Stimulated activated CD4-positive, alpha-beta T cell treated with anti-CD3 and anti-CD28 coated beads, Interleukin-4, amount 100 ng/mL, for 1 hour (primary cell): ENCODE measurements around the gene TUBA8.
"Not testable (repeated sequence)": the region's sequence is repeated elsewhere in the genome, so short reads cannot be mapped to it uniquely, and the experiment has no call there.

Source experiments
- DNase-seq: peaks from one replicate; pipeline ENCODE4 v3.0.0-alpha.2; 2020

TUBA8 gene

GRCh38 chr22:18110194-18110953 is at the start of gene TUBA8:
Gene TUBA8 (plus strand): TSS chr22:18110809. CDS start chr22:18110866, 57 bp downstream.
- DNase-seq: peak; percentile 51

DNA sequence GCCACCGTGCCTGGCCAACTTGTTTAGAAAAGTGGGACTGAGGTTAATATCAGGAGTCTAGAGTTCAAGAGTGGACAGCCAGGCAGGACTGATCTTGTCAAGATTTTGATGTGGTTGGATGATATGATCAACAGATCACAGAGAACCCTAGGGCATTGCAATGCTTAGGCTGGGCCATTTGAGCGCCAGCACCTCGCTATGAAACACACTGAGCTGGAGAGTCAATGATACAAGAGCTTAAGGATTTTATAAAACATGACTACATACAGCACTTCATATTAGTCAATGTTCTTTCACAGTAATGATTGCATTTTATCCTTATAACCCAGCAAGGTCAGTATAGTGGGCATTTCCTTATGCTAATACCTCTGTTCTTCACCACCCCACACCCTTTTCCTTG is 48.2 kb upstream of the TUBA8 start:
- DNase-seq: no peak

GRCh38 chr22:18063306-18063705 is 47.3 kb upstream of the TUBA8 start:
- no peak for DNase-seq

- DNase-seq: not testable (repeated sequence)
Observed at GRCh38 chr22:18063715-18064114, 46.9 kb upstream of the TUBA8 start.

DNA sequence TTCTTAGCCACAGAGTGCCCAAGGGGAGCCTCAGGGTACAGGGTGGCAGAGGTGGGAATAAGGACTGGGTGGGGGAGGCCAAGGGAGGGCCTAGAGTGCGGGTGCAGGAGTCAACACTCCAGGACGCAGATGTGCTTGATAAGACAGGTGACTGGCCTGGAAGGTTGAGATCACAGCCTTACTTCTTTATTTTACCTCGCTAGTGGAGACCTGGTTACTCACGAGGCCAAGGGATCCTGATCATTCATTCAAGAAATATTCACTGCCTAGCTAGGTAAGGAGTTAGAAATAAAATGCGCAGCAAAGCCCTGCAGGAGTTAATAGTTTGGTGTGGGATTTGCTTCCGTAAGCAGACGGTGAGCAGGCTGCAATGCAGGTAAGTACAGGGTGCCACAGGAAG is 46.0 kb upstream of the TUBA8 start:
- DNase-seq: no peak

DNA sequence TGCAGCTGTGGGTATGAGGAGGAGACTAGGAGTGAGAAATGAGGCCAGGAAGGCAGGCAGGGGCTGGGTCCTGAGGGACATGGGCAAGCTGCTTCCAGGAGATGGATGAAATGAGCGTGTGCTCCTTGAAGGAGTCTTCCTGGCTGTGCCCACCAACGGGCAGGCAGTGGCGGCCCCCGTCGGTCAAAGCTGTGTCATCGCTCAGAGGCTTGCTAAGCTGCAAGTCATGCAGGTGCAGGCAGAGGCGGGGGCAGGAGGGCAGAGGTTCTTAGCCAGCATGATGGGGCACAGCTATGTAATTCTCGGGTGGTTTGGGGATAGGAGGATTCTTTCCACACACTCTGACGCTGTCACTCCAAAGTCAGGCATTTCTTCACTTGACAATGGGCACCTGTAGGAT is 45.4 kb upstream of the TUBA8 start:
- DNase-seq: no peak

DNA sequence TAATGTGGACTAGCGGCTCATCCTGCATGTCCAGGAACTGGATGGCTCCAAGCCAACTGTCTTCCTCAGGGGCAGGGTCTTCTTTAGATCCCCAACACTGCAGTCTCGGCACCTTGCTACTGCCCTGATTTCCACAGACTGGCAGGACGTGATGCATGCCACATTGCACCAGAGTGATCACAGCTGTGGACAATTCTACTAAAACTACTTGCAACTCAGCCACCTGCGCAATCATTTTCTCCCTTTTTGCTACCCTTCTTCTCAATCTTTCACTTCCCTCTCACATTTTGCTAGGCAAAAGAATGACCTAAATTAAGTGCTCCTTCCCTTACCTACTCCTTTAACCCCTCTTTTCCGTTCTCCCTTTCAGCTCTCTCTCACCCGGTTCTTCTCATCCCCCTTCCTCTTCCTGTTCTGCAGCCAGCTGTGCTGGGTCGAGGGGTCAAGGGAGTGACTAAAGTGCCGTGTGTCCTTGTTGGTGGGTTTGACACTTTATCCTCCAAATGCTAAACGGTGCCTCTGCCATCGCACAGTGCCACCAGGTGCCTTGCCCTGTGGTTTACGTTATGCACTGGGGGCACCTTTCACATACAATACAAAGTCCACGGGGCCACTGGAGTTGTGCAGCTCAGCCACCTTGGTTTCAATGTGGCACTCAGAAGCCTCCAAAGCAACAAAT is 44.3 kb upstream of the TUBA8 start:
- DNase-seq: no peak

DNA sequence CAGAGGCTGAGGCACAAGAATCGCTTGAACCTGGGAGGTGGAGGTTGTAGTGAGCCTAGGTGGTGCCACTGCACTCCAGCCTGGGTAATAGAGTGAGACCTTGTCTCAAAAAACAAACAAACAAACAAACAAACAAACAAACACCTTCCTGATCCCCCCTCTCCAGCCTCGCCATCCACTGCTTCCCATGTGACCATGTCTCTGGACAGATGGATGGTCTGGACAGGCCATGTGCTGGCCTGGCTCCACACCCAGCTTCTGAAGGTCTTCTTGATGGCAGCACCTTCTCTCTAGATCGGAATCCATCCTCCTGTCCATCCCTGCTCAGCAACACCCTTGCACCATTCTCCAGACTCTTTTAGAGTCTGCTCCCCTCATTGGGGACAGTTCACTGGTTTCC is 43.5 kb upstream of the TUBA8 start:
- no peak for DNase-seq

GRCh38 chr22:18067548-18068341 is 42.9 kb upstream of the TUBA8 start:
- no peak for DNase-seq

DNA sequence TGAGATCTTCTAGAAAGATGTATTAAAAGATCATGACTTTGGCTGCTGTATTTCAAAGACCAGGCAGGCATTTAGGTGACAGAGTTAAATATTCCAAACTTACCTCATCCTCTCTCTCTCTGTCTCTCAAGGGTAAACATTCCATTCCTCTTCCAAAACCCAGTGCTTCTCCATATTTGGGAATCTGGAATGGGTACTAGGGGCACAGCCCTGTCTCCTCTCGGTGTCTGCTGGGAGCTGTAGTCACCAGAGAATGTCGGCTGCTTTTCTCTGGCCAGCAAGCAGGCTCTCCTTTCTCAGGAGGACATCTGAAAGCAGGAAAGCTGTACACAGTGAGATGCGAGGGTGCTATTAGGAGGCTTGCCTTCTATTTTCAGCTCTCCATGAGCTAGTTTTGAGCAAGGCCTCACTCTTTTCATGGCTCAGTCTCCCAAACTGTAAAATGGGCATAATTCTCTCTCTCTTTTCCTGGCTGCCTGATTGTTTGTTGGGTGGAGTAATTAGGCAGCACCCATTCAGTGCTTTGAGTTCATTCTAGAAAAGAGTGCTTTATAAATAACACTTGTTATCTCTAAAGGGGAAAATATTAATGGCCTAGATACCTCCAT is 42.1 kb upstream of the TUBA8 start:
- DNase-seq: no peak

DNA sequence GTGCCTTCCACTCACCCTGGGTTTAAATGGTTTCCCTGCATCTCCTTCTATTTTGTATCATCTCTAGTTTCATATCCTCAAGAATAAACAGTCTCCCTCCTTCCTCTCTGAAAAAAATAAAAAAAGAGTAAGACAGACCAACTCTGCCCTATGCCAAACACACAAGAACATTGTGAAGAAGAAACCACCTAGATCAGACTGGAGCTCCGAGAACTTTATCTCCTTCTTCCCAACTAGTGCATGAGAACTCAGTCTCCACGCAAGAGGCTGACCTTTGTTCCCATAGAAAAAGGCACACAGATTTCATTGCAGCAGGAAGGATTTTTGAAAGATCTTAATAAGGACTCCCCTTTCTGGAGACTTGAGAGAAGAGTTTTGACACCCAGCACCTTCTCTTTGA is 41.6 kb upstream of the TUBA8 start:
- no peak for DNase-seq

DNA sequence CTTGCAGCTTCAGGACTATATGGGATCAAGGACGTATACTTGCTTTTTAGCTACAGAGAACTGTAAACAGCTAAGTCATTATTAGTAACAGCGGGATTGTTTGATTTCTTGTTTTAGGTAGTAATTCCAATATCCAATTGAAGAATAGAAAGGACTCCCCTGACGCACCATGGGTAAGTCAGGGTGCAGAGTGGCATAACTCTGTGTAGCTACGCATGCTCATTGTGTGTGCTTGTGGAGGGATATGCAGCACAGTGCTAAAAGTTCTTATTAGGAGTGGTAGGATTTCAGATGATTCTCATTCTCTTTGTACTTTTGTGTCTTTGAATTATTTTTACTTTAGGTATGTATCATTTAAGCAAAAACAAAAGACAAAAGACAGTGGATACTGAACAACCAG is 40.6 kb upstream of the TUBA8 start:
- DNase-seq: no peak

GRCh38 chr22:18070556-18071306 is 39.9 kb upstream of the TUBA8 start:
- DNase-seq: no peak

DNA sequence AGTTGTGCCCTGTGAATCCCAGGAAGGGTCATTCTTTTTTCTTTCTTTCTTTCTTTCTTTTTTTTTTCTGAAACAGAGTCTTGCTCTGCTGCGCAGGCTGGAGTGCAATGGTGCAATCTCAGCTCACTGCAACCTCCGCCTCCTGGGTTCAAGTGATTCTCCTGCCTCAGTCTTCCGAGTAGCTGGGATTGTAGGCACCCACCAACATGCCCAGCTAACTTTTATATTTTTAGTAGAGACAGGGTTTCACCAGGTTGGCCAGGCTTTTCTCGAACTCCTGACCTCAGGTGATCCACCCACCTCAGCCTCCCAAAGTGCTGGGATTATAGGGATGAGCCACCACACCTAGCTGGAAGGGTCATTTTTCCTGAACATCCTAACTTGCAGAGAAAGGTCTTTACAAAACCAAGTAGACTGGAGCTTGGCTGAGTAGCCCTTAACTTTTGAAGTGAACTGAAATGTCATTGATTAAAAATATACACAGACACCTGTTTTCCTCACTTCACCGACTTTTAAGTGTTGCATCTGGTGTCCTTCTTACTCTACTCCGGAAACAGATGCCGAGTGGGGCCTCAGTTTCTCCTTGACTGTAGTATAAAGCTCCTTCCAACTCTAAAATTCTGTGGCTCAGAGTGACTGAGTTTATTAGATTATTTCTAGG is 39.2 kb upstream of the TUBA8 start:
- not testable (repeated sequence) for DNase-seq

- no peak for DNase-seq
Observed at GRCh38 chr22:18071968-18072310, 38.7 kb upstream of the TUBA8 start.

DNA sequence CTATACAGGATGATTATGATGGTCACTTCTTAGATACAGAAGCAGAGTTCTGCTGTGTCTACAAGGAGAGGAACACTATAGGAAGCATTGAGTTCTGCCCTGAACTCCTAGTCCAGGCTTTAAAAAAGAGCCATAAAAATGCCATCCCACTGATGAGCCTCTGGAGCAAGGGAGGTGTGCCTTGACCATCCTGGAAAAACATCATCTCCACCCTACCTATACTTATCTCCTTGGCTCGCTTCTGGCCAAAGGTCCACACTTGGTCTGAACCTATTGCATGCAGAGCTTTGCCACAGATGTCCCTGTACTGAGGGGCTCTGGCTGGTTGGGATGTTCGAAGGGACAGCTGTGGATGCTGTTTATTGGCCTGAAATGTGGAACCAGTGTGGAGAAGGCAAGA is 37.1 kb upstream of the TUBA8 start:
- no peak for DNase-seq

- not testable (repeated sequence) for DNase-seq
Observed at GRCh38 chr22:18073927-18074326, 36.7 kb upstream of the TUBA8 start.

DNA sequence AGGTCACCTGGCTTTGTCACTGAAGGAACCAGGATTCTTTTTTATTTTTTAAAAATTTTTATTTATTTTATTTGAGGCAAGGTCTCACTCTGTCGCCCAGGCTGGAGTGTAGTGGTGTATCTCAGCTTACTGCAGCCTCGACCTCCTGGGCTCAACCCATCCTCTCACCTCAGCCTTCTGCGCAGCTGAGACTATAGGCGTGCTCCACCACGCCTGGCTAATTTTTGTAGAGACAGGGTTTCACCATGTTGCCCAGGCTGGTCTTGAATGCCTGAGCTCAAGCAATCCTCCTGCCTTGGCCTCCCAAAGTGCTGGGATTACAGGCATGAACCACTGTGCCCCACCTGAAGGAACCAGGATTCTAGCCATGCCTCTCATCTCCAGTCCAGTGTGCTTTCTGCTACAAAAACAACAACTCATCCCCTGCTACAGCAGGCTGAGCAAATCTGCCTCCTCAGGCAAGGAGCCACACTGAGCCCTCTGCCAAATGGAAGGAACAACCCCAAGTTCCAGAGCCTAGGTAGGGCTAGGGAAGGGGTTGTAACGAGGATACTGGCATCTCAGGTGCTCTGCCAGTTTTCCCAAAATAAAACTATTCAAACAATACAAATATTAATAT is 35.4 kb upstream of the TUBA8 start:
- DNase-seq: no peak

GRCh38 chr22:18075720-18076497 is 34.7 kb upstream of the TUBA8 start:
- DNase-seq: no peak

GRCh38 chr22:18077087-18077638 is 33.4 kb upstream of the TUBA8 start:
- no peak for DNase-seq
